ENCODE data around the gene CSNK1E. TPM values are rescaled to one million over a fixed set of nuclear protein-coding genes. Genes with fewer than 3 reads are reported as not detected.
"Not testable (repeated sequence)": the region's sequence is repeated elsewhere in the genome, so short reads cannot be mapped to it uniquely, and the experiment has no call there.

CSNK1E gene
- total RNA-seq (2022) (172 and 178 TPM in 2 replicates), Bru-seq, nascent RNA (percentile 92 among the genes with signal in this experiment), BruChase-seq, experiment 1, labeled RNA remaining after a 6-hour chase (percentile 98 among the genes with signal in this experiment), BruChase-seq, experiment 2, labeled RNA remaining after a 2-hour chase (percentile 99 among the genes with signal in this experiment)
- long read RNA-seq, transcript CSNK1E-203 (11 exons, 2,791 nt): major isoform, 21 of 79 reads
- long read RNA-seq, partial matches to known transcripts: 13 of 79 reads
- long read RNA-seq, other reads (novel, unspliced or antisense): 40 of 79 reads

- DNase-seq: peak; percentile 80
- CTCF ChIA-PET: interaction anchor here (0.8 to 1.3 kb wide), 2 partner anchors 11 to 12 kb away, joined by 3 read pairs; no protein-coding TSS in a partner anchor
- H3K27me3 Mint-ChIP-seq (ENCODE audit: unreplicated experiment): no peaks in the 10 kb centered on the region
- H3K27ac Mint-ChIP-seq (ENCODE audit: unreplicated experiment): peak within 1 kb of the TSS; percentile 94
- H3K4me1 Mint-ChIP-seq (ENCODE audit: low read depth, unreplicated experiment): peaks cover 34% of the 10 kb centered on the region
- H3K4me3 Mint-ChIP-seq (ENCODE audit: low read depth, unreplicated experiment): peak within 1 kb of the TSS; percentile 91
- peaks cover 68% of the 10 kb centered on the region for H3K36me3 Mint-ChIP-seq (ENCODE audit: insufficient read depth, unreplicated experiment)
- intact Hi-C loops (cut with micrococcal nuclease; ENCODE audit: unreplicated experiment): loop anchor here (10.0 kb wide), 1 partner anchor 263 kb away; the partner anchor contains the start of gene PICK1
- BruUV-seq (replicated peaks): no TSS peak
- TF ChIP-seq, protein P1, sequence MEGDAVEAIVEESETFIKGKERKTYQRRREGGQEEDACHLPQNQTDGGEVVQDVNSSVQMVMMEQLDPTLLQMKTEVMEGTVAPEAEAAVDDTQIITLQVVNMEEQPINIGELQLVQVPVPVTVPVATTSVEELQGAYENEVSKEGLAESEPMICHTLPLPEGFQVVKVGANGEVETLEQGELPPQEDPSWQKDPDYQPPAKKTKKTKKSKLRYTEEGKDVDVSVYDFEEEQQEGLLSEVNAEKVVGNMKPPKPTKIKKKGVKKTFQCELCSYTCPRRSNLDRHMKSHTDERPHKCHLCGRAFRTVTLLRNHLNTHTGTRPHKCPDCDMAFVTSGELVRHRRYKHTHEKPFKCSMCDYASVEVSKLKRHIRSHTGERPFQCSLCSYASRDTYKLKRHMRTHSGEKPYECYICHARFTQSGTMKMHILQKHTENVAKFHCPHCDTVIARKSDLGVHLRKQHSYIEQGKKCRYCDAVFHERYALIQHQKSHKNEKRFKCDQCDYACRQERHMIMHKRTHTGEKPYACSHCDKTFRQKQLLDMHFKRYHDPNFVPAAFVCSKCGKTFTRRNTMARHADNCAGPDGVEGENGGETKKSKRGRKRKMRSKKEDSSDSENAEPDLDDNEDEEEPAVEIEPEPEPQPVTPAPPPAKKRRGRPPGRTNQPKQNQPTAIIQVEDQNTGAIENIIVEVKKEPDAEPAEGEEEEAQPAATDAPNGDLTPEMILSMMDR (IDR thresholded peaks at IDR 0.05; ENCODE audit: unreplicated experiment): no peak
- H3K9me3 Mint-ChIP-seq (ENCODE audit: low read depth, unreplicated experiment): no peaks in the 10 kb centered on the region
These were observed at the start of gene CSNK1E for GRCh38 chr22:38317122-38317994. TSS of gene CSNK1E (minus strand) at chr22:38317433. CDS start at chr22:38314157, 3,276 bp downstream.

DNA sequence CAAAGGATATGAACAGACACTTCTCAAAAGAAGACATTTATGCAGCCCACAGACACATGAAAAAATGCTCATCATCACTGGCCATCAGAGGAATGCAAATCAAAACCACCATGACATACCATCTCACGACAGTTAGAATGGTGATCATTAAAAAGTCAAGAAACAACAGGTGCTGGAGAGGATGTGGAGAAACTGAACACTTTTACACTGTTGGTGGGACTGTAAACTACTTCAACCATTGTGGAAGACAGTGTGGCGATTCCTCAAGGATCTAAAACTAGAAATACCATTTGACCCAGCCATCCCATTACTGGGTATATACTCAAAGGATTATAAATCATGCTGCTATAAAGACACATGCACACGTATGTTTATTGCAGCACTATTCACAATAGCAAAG lies 48.6 kb upstream of the CSNK1E start:
- DNase-seq; H3K27me3 Mint-ChIP-seq (ENCODE audit: unreplicated experiment); H3K9me3 Mint-ChIP-seq (ENCODE audit: low read depth, unreplicated experiment); H3K4me1 Mint-ChIP-seq (ENCODE audit: low read depth, unreplicated experiment); intact Hi-C loops (cut with micrococcal nuclease; ENCODE audit: unreplicated experiment); H3K4me3 Mint-ChIP-seq (ENCODE audit: low read depth, unreplicated experiment); H3K36me3 Mint-ChIP-seq (ENCODE audit: insufficient read depth, unreplicated experiment); BruUV-seq (replicated peaks); H3K27ac Mint-ChIP-seq (ENCODE audit: unreplicated experiment); CTCF ChIA-PET: not testable (repeated sequence)

DNA sequence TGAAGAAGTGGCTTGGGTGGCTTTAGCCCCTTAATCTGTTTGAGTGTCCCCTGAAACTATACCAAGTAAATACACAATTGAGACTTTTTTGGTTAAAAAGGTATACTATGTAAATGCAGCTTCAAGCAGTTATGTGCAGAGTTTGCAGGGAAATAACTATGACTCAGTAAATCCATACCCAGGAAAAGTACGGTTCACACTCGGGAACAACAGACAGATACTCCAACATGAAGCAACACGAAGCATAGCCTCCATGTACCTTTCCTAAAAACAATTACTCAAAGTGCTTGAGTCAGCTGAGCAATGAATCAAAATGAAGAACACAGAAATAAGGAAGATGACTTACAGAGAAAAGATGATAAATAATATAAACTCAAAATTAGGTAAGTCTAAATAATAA lies 47.9 kb upstream of the CSNK1E start:
- DNase-seq; H3K27ac Mint-ChIP-seq (ENCODE audit: unreplicated experiment); H3K4me1 Mint-ChIP-seq (ENCODE audit: low read depth, unreplicated experiment); BruUV-seq (replicated peaks); H3K27me3 Mint-ChIP-seq (ENCODE audit: unreplicated experiment); CTCF ChIA-PET; H3K9me3 Mint-ChIP-seq (ENCODE audit: low read depth, unreplicated experiment); H3K36me3 Mint-ChIP-seq (ENCODE audit: insufficient read depth, unreplicated experiment); H3K4me3 Mint-ChIP-seq (ENCODE audit: low read depth, unreplicated experiment); intact Hi-C loops (cut with micrococcal nuclease; ENCODE audit: unreplicated experiment): not testable (repeated sequence)

DNA sequence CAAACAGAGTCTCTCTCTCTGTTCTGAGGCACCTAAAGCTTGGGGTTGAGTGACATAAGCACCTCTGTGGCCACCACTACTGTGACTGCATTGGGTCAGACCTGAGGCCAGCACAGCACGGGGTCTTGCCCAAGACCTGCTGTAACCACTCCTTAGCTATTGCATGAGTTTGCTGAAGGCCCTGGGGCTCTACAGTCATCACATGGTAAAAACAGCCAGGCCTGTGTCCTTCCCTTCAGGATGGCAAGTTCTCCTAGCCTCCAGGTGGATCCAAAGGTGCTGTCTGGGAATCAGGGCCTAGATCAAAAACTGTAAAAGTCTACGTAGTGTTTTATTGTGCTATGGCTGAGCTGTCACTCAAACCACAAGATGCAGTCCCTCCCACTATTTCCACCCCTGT lies 43.3 kb upstream of the CSNK1E start:
- CTCF ChIA-PET; H3K36me3 Mint-ChIP-seq (ENCODE audit: insufficient read depth, unreplicated experiment); DNase-seq; BruUV-seq (replicated peaks); H3K27me3 Mint-ChIP-seq (ENCODE audit: unreplicated experiment); H3K4me1 Mint-ChIP-seq (ENCODE audit: low read depth, unreplicated experiment); H3K27ac Mint-ChIP-seq (ENCODE audit: unreplicated experiment); intact Hi-C loops (cut with micrococcal nuclease; ENCODE audit: unreplicated experiment); H3K9me3 Mint-ChIP-seq (ENCODE audit: low read depth, unreplicated experiment); H3K4me3 Mint-ChIP-seq (ENCODE audit: low read depth, unreplicated experiment): not testable (repeated sequence)

DNA sequence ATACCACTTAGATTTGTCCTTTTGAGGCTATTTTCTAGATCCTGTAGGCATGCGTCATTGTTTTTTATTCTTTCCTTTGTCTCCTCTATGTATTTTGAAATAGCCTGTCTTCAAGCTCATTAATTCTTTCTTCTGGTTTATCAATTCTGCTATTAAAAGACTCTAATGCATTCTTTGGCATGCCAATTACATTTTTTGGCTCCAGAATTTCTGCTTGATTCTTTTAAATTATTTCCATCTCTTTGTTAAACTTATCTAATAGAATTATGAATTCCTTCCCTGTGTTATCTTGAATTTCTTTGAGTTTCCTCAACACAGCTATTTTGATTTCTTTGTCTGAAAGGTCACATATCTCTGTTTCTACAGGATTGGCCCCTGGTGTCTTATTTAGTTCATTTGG lies 42.6 kb upstream of the CSNK1E start:
- H3K27ac Mint-ChIP-seq (ENCODE audit: unreplicated experiment); H3K9me3 Mint-ChIP-seq (ENCODE audit: low read depth, unreplicated experiment); DNase-seq; intact Hi-C loops (cut with micrococcal nuclease; ENCODE audit: unreplicated experiment); H3K4me1 Mint-ChIP-seq (ENCODE audit: low read depth, unreplicated experiment); H3K4me3 Mint-ChIP-seq (ENCODE audit: low read depth, unreplicated experiment); CTCF ChIA-PET; BruUV-seq (replicated peaks); H3K27me3 Mint-ChIP-seq (ENCODE audit: unreplicated experiment); H3K36me3 Mint-ChIP-seq (ENCODE audit: insufficient read depth, unreplicated experiment): not testable (repeated sequence)

DNA sequence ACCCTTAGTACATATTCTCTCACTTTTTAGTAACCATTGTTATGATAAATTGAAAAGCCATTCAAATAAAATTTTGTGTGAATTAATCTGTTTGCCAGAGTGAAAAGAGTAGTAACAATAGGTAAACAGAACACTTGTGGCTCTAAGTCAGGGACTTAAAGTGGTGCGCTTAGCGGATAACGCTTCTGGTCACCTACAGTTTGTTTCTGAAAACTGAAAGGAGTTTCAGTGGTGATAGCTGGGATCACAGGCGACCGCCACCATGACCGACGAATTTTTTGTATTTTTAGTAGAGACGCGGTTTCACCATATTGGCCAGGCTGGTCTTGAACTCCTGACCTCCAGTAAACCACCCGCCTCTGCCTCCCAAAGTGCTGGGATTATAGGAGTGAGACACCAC lies 40.7 kb upstream of the CSNK1E start:
- H3K27me3 Mint-ChIP-seq (ENCODE audit: unreplicated experiment); H3K9me3 Mint-ChIP-seq (ENCODE audit: low read depth, unreplicated experiment); H3K27ac Mint-ChIP-seq (ENCODE audit: unreplicated experiment); H3K4me3 Mint-ChIP-seq (ENCODE audit: low read depth, unreplicated experiment); intact Hi-C loops (cut with micrococcal nuclease; ENCODE audit: unreplicated experiment); H3K4me1 Mint-ChIP-seq (ENCODE audit: low read depth, unreplicated experiment); DNase-seq; BruUV-seq (replicated peaks); H3K36me3 Mint-ChIP-seq (ENCODE audit: insufficient read depth, unreplicated experiment); CTCF ChIA-PET: not testable (repeated sequence)
